DND-41 (cell line): ENCODE results near the gene EPB41L4B.

Experiments used
- CTCF ChIP-seq: IDR thresholded peaks from 2 replicates; pipeline ENCODE4 v1.5.1; 2012; ENCODE audit warnings: borderline replicate concordance, low read length, moderate library complexity, mild to moderate bottlenecking; ENCODE audit not compliant: poor library complexity, severe bottlenecking; ENCODE audit errors: extremely low read depth
- EZH2 ChIP-seq: IDR thresholded peaks from 3 replicates; pipeline ENCODE4 v1.6.1; 2012; ENCODE audit warnings: borderline replicate concordance, low read depth, mild to moderate bottlenecking, moderate library complexity, low read length, inconsistent platforms; ENCODE audit not compliant: severe bottlenecking

- TF ChIP-seq EZH2 (no peak), CTCF (no peak)
Measured at GRCh38 chr9:109335121-109335520, 14.3 kb upstream of the EPB41L4B start.
